GM19395 (cell line): ENCODE data around the gene MAN2A1.
"Not testable (repeated sequence)": the region's sequence is repeated elsewhere in the genome, so short reads cannot be mapped to it uniquely, and the experiment has no call there.

Source experiments
- ATAC-seq: cut with Tn5 transposase; IDR thresholded peaks from one replicate; pipeline ENCODE4 v1.9.1; 2021; ENCODE audit warnings: mild to moderate bottlenecking, moderate library complexity; ENCODE audit not compliant: unreplicated experiment

Gene MAN2A1

GRCh38 chr5:109750463-109750862, 60.7 kb downstream of the MAN2A1 start:
- ATAC-seq: no peak

GRCh38 chr5:109753279-109753678, 63.6 kb downstream of the MAN2A1 start:
- ATAC-seq: no peak

- no peak for ATAC-seq
Observed at GRCh38 chr5:109754319-109754718, 64.6 kb downstream of the MAN2A1 start.

GRCh38 chr5:109755761-109756160, 66.0 kb downstream of the MAN2A1 start:
- no peak for ATAC-seq

- no peak for ATAC-seq
Observed at GRCh38 chr5:109756543-109757185, 66.9 kb downstream of the MAN2A1 start.

GRCh38 chr5:109757490-109757889, 67.8 kb downstream of the MAN2A1 start:
- no peak for ATAC-seq

- no peak for ATAC-seq
Observed at GRCh38 chr5:109759306-109759705, 69.6 kb downstream of the MAN2A1 start.

GRCh38 chr5:109760130-109760529, 70.4 kb downstream of the MAN2A1 start:
- not testable (repeated sequence) for ATAC-seq

- no peak for ATAC-seq
Observed at GRCh38 chr5:109762821-109763220, 73.1 kb downstream of the MAN2A1 start.

- no peak for ATAC-seq
Observed at GRCh38 chr5:109767184-109767995, 77.7 kb downstream of the MAN2A1 start.

- no peak for ATAC-seq
Observed at GRCh38 chr5:109767997-109768396, 78.3 kb downstream of the MAN2A1 start.

GRCh38 chr5:109769597-109770291, 80.0 kb downstream of the MAN2A1 start:
- no peak for ATAC-seq

GRCh38 chr5:109775130-109775529, 85.4 kb downstream of the MAN2A1 start:
- no peak for ATAC-seq

GRCh38 chr5:109779036-109779735, 89.5 kb downstream of the MAN2A1 start:
- ATAC-seq: no peak

GRCh38 chr5:109784687-109785086, 95.0 kb downstream of the MAN2A1 start:
- no peak for ATAC-seq

- no peak for ATAC-seq
Observed at GRCh38 chr5:109786206-109786855, 96.6 kb downstream of the MAN2A1 start.

GRCh38 chr5:109788596-109788995, 98.9 kb downstream of the MAN2A1 start:
- ATAC-seq: peak; percentile 93

- ATAC-seq: no peak
Observed at GRCh38 chr5:109792613-109793012, 102.9 kb downstream of the MAN2A1 start.

- ATAC-seq: no peak
Observed at GRCh38 chr5:109803854-109804253, 114.1 kb downstream of the MAN2A1 start.

GRCh38 chr5:109805472-109805871, 115.7 kb downstream of the MAN2A1 start:
- peak; percentile 60 for ATAC-seq

GRCh38 chr5:109805883-109806282, 116.2 kb downstream of the MAN2A1 start:
- ATAC-seq: peak; percentile 35
